GM12878 (cell line): ENCODE data around the gene ST7. TPM values are rescaled to one million over a fixed set of nuclear protein-coding genes. Genes with fewer than 3 reads are reported as not detected.

Experiments
- ATAC-seq: fragments of 200-7000 bp; cut with Tn5 transposase; 3 replicates; pipeline ENCODE4 v1.9.1; 2020; ENCODE audit warnings: mild to moderate bottlenecking, moderate library complexity
- BruUV-seq: library from RNA; stranded (reverse); fragments of 400-500 nt; replicated peaks from 2 replicates; lab custom pipeline; 2021; lab: Mats Ljungman, UMichigan
- CTCF ChIA-PET: fragments of 300-600 bp; sonication (Branson Sonifier 250); formaldehyde crosslinking; extraction: SDS; loops from one replicate; lab custom pipeline; 2021; ENCODE audit warnings: inconsistent platforms; lab: Yijun Ruan, JAX
- POLR2A ChIA-PET: fragments of 350-600 bp; formaldehyde crosslinking; extraction: SDS; loops from one replicate; lab custom pipeline; 2021; ENCODE audit warnings: inconsistent platforms; lab: Charles Lee
- RAD21 ChIA-PET: fragments of 300-600 bp; sonication (Branson Sonifier 250); formaldehyde crosslinking; loops from one replicate; lab custom pipeline; 2023; ENCODE audit warnings: antibody characterized with exemption; ENCODE audit not compliant: unreplicated experiment; lab: Charles Lee
- SMC1A ChIA-PET: fragments of 300-600 bp; sonication (Branson Sonifier 250); formaldehyde crosslinking; loops from one replicate; lab custom pipeline; 2023; ENCODE audit not compliant: unreplicated experiment, uncharacterized antibody; lab: Charles Lee
- DNase-seq: peaks from one replicate; pipeline ENCODE4 v3.0.0-alpha.2; 2011; ENCODE audit warnings: low read depth, low spot score
- FAIRE-seq: peaks from 3 replicates; lab custom pipeline; 2011; peaks lifted over from hg19 to GRCh38; lab: Jason Lieb, UNC
- H2AFZ ChIP-seq: 2 replicates; pipeline ENCODE4 v1.6.0; 2011; ENCODE audit warnings: low read depth, low read length, control low read depth; ENCODE audit not compliant: control insufficient read depth
- H3K27ac ChIP-seq: 2 replicates; pipeline ENCODE4 v1.5.1; 2011; ENCODE audit warnings: control low read depth; ENCODE audit not compliant: control insufficient read depth, insufficient read depth
- H3K27me3 ChIP-seq, 2 experiments: replicated peaks in 1 of 2; 2 replicates each; pipeline versions ENCODE4 v1.6.0 to v1.6.1; 2011; ENCODE audit warnings: low read length in 1 of 2; ENCODE audit not compliant: control insufficient read depth in 2 of 2, insufficient read depth in 2 of 2
- H3K36me3 ChIP-seq, 2 experiments: 2 replicates each; pipeline ENCODE4 v1.5.1; 2011; ENCODE audit warnings: low read length in 1 of 2; ENCODE audit not compliant: control insufficient read depth in 2 of 2, insufficient read depth in 2 of 2
- H3K4me1 ChIP-seq: 2 replicates; pipeline ENCODE4 v1.6.1; 2011; ENCODE audit warnings: mild to moderate bottlenecking, low read length, moderate library complexity, mixed read lengths; ENCODE audit not compliant: control insufficient read depth, insufficient read depth
- H3K4me2 ChIP-seq: 2 replicates; pipeline ENCODE4 v1.6.0; 2011; ENCODE audit warnings: control low read depth; ENCODE audit not compliant: control insufficient read depth, insufficient read depth
- H3K4me3 ChIP-seq: fragments of 200-600 bp; sonication (generic); 2 replicates; pipeline ENCODE4 v1.5.1; 2016
- H3K79me2 ChIP-seq: 2 replicates; pipeline ENCODE4 v1.6.0; 2011; ENCODE audit warnings: low read length; ENCODE audit not compliant: control insufficient read depth, insufficient read depth
- H3K9ac ChIP-seq: 2 replicates; pipeline ENCODE4 v1.8.0; 2011; ENCODE audit warnings: low read length, control low read depth, mixed read lengths; ENCODE audit not compliant: control insufficient read depth, insufficient read depth
- H3K9me3 ChIP-seq: replicated peaks from 3 replicates; pipeline ENCODE4 v1.5.1; 2011; ENCODE audit warnings: mild to moderate bottlenecking, low read length; ENCODE audit not compliant: control insufficient read depth, insufficient read depth
- H4K20me1 ChIP-seq: 2 replicates; pipeline ENCODE4 v1.6.0; 2011; ENCODE audit not compliant: control insufficient read depth, insufficient read depth
- ASH2L ChIP-seq: fragments of 300-600, 200-600 bp; sonication (generic); IDR thresholded peaks from 2 replicates; pipeline ENCODE4 v1.6.1; 2017; ENCODE audit warnings: low read depth, mild to moderate bottlenecking, borderline replicate concordance
- FOXM1 ChIP-seq: IDR thresholded peaks from 2 replicates; pipeline ENCODE4 v1.6.1; 2012; ENCODE audit warnings: low read depth, mild to moderate bottlenecking, inconsistent platforms, low read length, moderate library complexity
- HDAC2 ChIP-seq: fragments of 200-600 bp; sonication (generic); IDR thresholded peaks from 2 replicates; pipeline ENCODE4 v1.6.1; 2017
- HDGF ChIP-seq: fragments of 450-650 bp; IDR thresholded peaks from 2 replicates; pipeline ENCODE4 v1.6.1; 2016; ENCODE audit warnings: antibody characterized with exemption
- KDM1A ChIP-seq: fragments of 200-600 bp; sonication (generic); IDR thresholded peaks from 2 replicates; pipeline ENCODE4 v1.6.1; 2016; ENCODE audit warnings: borderline replicate concordance
- MEF2B ChIP-seq: fragments of 450-650 bp; IDR thresholded peaks from 2 replicates; pipeline ENCODE4 v1.6.1; 2018; ENCODE audit warnings: mild to moderate bottlenecking, moderate library complexity; ENCODE audit not compliant: partially characterized antibody, poor library complexity, severe bottlenecking
- NBN ChIP-seq: fragments of 450-650 bp; IDR thresholded peaks from 2 replicates; pipeline ENCODE4 v1.6.1; 2016
- POLR2AphosphoS2 ChIP-seq: IDR thresholded peaks from 2 replicates; pipeline ENCODE4 v1.6.1; 2011; ENCODE audit warnings: low read depth, mild to moderate bottlenecking, low read length, improper control_type of control experiment, moderate library complexity
- RAD51 ChIP-seq: fragments of 450-650 bp; IDR thresholded peaks from 2 replicates; pipeline ENCODE4 v1.6.1; 2016; ENCODE audit warnings: moderate library complexity, mild to moderate bottlenecking, inconsistent platforms
- SMAD1 ChIP-seq: fragments of 450-650 bp; IDR thresholded peaks from 2 replicates; pipeline ENCODE4 v1.6.1; 2018; ENCODE audit warnings: mild to moderate bottlenecking, low read depth; ENCODE audit not compliant: partially characterized antibody
- SMC3 ChIP-seq: IDR thresholded peaks from 2 replicates; pipeline ENCODE4 v1.6.1; 2011; ENCODE audit warnings: low read length, improper control_type of control experiment, borderline replicate concordance
- SP1 ChIP-seq: IDR thresholded peaks from one replicate; pipeline ENCODE4 v1.6.1; 2011; ENCODE audit warnings: low read depth, low read length
- SREBF2 ChIP-seq: IDR thresholded peaks from 2 replicates; pipeline ENCODE4 v1.6.1; 2012; ENCODE audit warnings: mild to moderate bottlenecking, low read length
- STAT1 ChIP-seq: fragments of 450-650 bp; conservative IDR thresholded peaks from 2 replicates; pipeline ENCODE4 v1.6.1; 2014; ENCODE audit warnings: antibody characterized with exemption, mild to moderate bottlenecking
- TCF12 ChIP-seq: IDR thresholded peaks from 2 replicates; pipeline ENCODE4 v1.6.1; 2011; ENCODE audit warnings: low read depth, mild to moderate bottlenecking, low read length
- ZNF622 ChIP-seq: fragments of 450-650 bp; IDR thresholded peaks from 2 replicates; pipeline ENCODE4 v1.6.1; 2017; ENCODE audit warnings: mild to moderate bottlenecking, inconsistent platforms
- WGBS: methylation state at CpG from one replicate; pipeline ENCODE4 v1.1.6; 2016; ENCODE audit warnings: low lambda C conversion rate; ENCODE audit not compliant: insufficient replicate concordance, insufficient coverage; ENCODE audit errors: missing lambda C conversion rate; 5-methylcytosine and 5-hydroxymethylcytosine counted together
- in situ Hi-C: fragments of 300-500 bp; cut with MboI; formaldehyde crosslinking; loops from 9 replicates; pipeline ENCODE4 v1.14.3; 2018; ENCODE audit warnings: mixed read lengths
- intact Hi-C: fragments of 100-400 bp; cut with micrococcal nuclease; formaldehyde crosslinking; loops from one replicate; pipeline ENCODE4 v1.14.2; 2022; ENCODE audit not compliant: unreplicated experiment
- polyA plus RNA-seq, 11 experiments: library from polyadenylated mRNA; depleted of rRNA in 4 of 11; unstranded in 6 of 11; stranded (reverse) in 5 of 11; fragments of >200 nt; fragmentation: Nextera tagmentation in 4 of 11; fragmentation: Illumina TruSeq in 1 of 11; extraction: Ambion mirVana in 4 of 11; extraction: Trizol in 1 of 11; gene quantifications; 1 replicate in 1 of 11; 2 replicates in 10 of 11; pipeline versions ENCODE4 v1.2.1 to v1.2.3, GENCODE V29; 2011 to 2016; ENCODE audit warnings: inconsistent platforms in 2 of 11, missing spikeins in 2 of 11, low read depth in 1 of 11
- total RNA-seq, 4 experiments: library from RNA; depleted of rRNA in 3 of 4; stranded (reverse); fragments of >200 nt in 3 of 4; fragmentation: Illumina TruSeq in 1 of 4; extraction: Trizol in 1 of 4; gene quantifications; 2 replicates each; pipeline versions ENCODE4 v1.2.1 to v1.2.3, GENCODE V29; 2013 to 2021
- TF ChIP-seq, protein P1 (sequence below): IDR thresholded peaks from 2 replicates; pipeline ENCODE4 v1.6.1; 2011; ENCODE audit warnings: low read depth, low read length, improper control_type of control experiment, borderline replicate concordance
- TF ChIP-seq, protein P2 (sequence below): fragments of 450-650 bp; IDR thresholded peaks from 2 replicates; pipeline ENCODE4 v1.6.1; 2016; ENCODE audit warnings: mild to moderate bottlenecking
- TF ChIP-seq, protein P3 (sequence below): IDR thresholded peaks from 2 replicates; pipeline ENCODE4 v1.6.1; 2011; ENCODE audit warnings: low read depth, mild to moderate bottlenecking, low read length, moderate library complexity, borderline replicate concordance; ENCODE audit errors: extremely low read depth

Gene ST7
- total and polyA plus RNA-seq, 10 of the 15 experiments (the other 5 are each of a cell fraction or from before 2014, with no cell fraction given), result 27.7 to 76.4 (median 53.6) TPM

DNA sequence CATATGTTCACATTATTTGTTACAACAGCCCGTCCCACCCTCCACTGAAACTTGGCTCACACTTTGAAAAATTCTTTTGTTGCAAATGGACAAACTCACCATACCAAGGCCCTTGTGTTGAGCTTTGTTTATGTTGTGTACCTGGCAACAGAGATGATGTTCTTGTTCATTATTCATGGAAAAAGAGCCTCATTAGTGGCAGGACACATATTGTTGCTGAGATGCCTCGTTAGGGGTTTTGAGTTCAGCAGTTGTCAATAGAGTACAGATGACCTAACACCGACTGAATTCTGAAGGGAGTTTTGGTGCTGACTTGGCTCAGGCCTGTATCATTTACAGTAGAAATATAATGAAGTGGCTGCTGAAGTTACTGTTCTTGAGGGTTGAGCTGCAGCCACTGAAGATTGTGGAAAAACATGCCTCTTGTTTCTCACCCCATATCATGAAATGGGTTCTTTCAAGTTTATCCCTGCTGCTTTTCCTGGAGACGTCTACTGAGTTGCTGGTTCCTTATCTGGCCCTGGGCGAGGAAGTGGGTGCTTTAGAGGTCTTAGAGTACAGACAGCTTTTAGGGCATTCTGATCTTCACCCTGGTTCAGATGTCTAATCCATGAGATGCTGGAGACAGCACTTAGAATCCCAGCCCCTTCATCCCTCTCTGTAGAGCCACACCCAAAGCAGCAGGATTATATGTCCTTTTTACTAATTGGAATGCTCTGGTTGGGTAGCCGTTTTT lies 219.9 kb downstream of the ST7 start:
- H3K9ac ChIP-seq, result no peak overlapping the region
- TF ChIP-seq TCF12, result no peak
- no peak for TF ChIP-seq NBN
- TF ChIP-seq STAT1, result no peak
- TF ChIP-seq, protein P1, sequence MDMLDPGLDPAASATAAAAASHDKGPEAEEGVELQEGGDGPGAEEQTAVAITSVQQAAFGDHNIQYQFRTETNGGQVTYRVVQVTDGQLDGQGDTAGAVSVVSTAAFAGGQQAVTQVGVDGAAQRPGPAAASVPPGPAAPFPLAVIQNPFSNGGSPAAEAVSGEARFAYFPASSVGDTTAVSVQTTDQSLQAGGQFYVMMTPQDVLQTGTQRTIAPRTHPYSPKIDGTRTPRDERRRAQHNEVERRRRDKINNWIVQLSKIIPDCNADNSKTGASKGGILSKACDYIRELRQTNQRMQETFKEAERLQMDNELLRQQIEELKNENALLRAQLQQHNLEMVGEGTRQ, result no peak
- no peak for TF ChIP-seq ZNF622
- TF ChIP-seq SMAD1, result no peak
- TF ChIP-seq, protein P2, sequence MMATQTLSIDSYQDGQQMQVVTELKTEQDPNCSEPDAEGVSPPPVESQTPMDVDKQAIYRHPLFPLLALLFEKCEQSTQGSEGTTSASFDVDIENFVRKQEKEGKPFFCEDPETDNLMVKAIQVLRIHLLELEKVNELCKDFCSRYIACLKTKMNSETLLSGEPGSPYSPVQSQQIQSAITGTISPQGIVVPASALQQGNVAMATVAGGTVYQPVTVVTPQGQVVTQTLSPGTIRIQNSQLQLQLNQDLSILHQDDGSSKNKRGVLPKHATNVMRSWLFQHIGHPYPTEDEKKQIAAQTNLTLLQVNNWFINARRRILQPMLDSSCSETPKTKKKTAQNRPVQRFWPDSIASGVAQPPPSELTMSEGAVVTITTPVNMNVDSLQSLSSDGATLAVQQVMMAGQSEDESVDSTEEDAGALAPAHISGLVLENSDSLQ, result no peak
- TF ChIP-seq, protein P3, sequence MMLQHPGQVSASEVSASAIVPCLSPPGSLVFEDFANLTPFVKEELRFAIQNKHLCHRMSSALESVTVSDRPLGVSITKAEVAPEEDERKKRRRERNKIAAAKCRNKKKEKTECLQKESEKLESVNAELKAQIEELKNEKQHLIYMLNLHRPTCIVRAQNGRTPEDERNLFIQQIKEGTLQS, result no peak
- no peak for TF ChIP-seq HDAC2
- no peak for TF ChIP-seq FOXM1
- no peak for TF ChIP-seq SP1
- TF ChIP-seq KDM1A, result no peak
- no peak for TF ChIP-seq HDGF
- TF ChIP-seq MEF2B, result no peak
- no peak for TF ChIP-seq ASH2L
- TF ChIP-seq SREBF2, result no peak
- TF ChIP-seq POLR2AphosphoS2, result no peak
- no peak for TF ChIP-seq RAD51
- TF ChIP-seq SMC3, result no peak
- TF ChIP-seq, all 136 proteins: peak for 0
- whole genome bisulfite sequencing, result 88% methylated on average over 6 of the region's 6 CpGs
- ATAC-seq (no peak), DNase-seq (no peak), FAIRE-seq (no peak)
- no peak overlapping the region for H3K4me2 ChIP-seq
- H3K27ac ChIP-seq, result no peak overlapping the region
- H3K4me3 ChIP-seq, result no peak overlapping the region
- ChIA-PET CTCF (no interaction called here), RAD21 (no interaction called here), POLR2A (no interaction called here), SMC1A (no interaction called here)
- intact Hi-C loops, result no loop called here
- no peaks in the 10 kb centered on the region for H3K9me3 ChIP-seq
- no peaks in the 10 kb centered on the region for H3K27me3 ChIP-seq
- H4K20me1 ChIP-seq, result no peaks in the 10 kb centered on the region
- no peaks in the 10 kb centered on the region for H3K79me2 ChIP-seq
- no TSS peak for BruUV-seq
- no peak overlapping the region for H2AFZ ChIP-seq
- H3K4me1 ChIP-seq, result no peaks in the 10 kb centered on the region
- in situ Hi-C loops, result no loop called here
- peaks cover 2 to 31% of the 10 kb centered on the region in 2 experiments for H3K36me3 ChIP-seq
